HEK293T (cell line): ENCODE measurements around the gene ARMC9.

Source experiments
- ARNT ChIP-seq: fragments of 450-650 bp; IDR thresholded peaks from 2 replicates; pipeline ENCODE4 v1.6.1; 2017; ENCODE audit warnings: mild to moderate bottlenecking
- BHLHE40 ChIP-seq: fragments of 450-650 bp; IDR thresholded peaks from 2 replicates; pipeline ENCODE4 v1.6.1; 2016; ENCODE audit warnings: mild to moderate bottlenecking, moderate library complexity, borderline replicate concordance
- ELF4 ChIP-seq: fragments of 450-650 bp; IDR thresholded peaks from 2 replicates; pipeline ENCODE4 v1.6.1; 2017; ENCODE audit warnings: antibody characterized with exemption
- L3MBTL2 ChIP-seq: fragments of 450-650 bp; conservative IDR thresholded peaks from 2 replicates; pipeline ENCODE4 v1.6.1; 2016; ENCODE audit warnings: mild to moderate bottlenecking
- SP1 ChIP-seq: fragments of 450-650 bp; IDR thresholded peaks from 2 replicates; pipeline ENCODE4 v1.6.1; 2017
- SUZ12 ChIP-seq: fragments of 450-650 bp; IDR thresholded peaks from 2 replicates; pipeline ENCODE4 v1.6.1; 2016; ENCODE audit warnings: mild to moderate bottlenecking

- TF ChIP-seq SP1, result no peak
- no peak for TF ChIP-seq L3MBTL2
- TF ChIP-seq ELF4, result no peak
- TF ChIP-seq SUZ12, result no peak
- TF ChIP-seq ARNT, result no peak
- TF ChIP-seq BHLHE40, result no peak
Measured at GRCh38 chr2:231413456-231413855, 215.0 kb downstream of the ARMC9 start.
